Left ventricle myocardium superior (tissue), 1 donor: ENCODE results near the gene CDAN1. TPM values are rescaled to one million over a fixed set of nuclear protein-coding genes. Genes with fewer than 3 reads are reported as not detected.
"Not testable (repeated sequence)": the region's sequence is repeated elsewhere in the genome, so short reads cannot be mapped to it uniquely, and the experiment has no call there.

Experiments used
- ATAC-seq: fragments of 200-7000 bp; cut with Tn5 transposase; one replicate; pipeline ENCODE4 v1.9.1; 2020; ENCODE audit warnings: mild to moderate bottlenecking, moderate library complexity
- DNase-seq: peaks from one replicate; pipeline ENCODE4 v3.0.0-alpha.2; 2020
- intact Hi-C: fragments of 100-400 bp; cut with micrococcal nuclease; formaldehyde crosslinking; loops from one replicate; pipeline ENCODE4 v1.11.0; 2022
- long read RNA-seq: library from polyadenylated mRNA; unstranded; transcript quantifications from one replicate; pipeline ENCODE4 v2.0.0, GENCODE V29; 2021
- total RNA-seq: library from RNA; stranded (reverse); fragmentation: NEBNext Ultra II Directional; extraction: Animal tissue kit (Norgen Biotek cat#: 25700); gene quantifications from one replicate; pipeline ENCODE4 v1.2.1, GENCODE V29; 2021
- donor health status: DM: no; HTN: yes; CAD: no; lungs with severe emphysema.

CDAN1 gene, protein sequence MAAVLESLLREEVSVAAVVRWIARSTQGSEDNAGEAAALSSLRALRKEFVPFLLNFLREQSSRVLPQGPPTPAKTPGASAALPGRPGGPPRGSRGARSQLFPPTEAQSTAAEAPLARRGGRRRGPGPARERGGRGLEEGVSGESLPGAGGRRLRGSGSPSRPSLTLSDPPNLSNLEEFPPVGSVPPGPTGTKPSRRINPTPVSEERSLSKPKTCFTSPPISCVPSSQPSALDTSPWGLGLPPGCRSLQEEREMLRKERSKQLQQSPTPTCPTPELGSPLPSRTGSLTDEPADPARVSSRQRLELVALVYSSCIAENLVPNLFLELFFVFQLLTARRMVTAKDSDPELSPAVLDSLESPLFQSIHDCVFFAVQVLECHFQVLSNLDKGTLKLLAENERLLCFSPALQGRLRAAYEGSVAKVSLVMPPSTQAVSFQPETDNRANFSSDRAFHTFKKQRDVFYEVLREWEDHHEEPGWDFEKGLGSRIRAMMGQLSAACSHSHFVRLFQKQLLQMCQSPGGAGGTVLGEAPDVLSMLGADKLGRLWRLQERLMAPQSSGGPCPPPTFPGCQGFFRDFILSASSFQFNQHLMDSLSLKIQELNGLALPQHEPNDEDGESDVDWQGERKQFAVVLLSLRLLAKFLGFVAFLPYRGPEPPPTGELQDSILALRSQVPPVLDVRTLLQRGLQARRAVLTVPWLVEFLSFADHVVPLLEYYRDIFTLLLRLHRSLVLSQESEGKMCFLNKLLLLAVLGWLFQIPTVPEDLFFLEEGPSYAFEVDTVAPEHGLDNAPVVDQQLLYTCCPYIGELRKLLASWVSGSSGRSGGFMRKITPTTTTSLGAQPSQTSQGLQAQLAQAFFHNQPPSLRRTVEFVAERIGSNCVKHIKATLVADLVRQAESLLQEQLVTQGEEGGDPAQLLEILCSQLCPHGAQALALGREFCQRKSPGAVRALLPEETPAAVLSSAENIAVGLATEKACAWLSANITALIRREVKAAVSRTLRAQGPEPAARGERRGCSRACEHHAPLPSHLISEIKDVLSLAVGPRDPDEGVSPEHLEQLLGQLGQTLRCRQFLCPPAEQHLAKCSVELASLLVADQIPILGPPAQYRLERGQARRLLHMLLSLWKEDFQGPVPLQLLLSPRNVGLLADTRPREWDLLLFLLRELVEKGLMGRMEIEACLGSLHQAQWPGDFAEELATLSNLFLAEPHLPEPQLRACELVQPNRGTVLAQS
- 4.8 TPM for total RNA-seq
- long read RNA-seq, partial matches to known transcripts: 1 of 6 reads
- long read RNA-seq, other reads (novel, unspliced or antisense): 5 of 6 reads

DNA sequence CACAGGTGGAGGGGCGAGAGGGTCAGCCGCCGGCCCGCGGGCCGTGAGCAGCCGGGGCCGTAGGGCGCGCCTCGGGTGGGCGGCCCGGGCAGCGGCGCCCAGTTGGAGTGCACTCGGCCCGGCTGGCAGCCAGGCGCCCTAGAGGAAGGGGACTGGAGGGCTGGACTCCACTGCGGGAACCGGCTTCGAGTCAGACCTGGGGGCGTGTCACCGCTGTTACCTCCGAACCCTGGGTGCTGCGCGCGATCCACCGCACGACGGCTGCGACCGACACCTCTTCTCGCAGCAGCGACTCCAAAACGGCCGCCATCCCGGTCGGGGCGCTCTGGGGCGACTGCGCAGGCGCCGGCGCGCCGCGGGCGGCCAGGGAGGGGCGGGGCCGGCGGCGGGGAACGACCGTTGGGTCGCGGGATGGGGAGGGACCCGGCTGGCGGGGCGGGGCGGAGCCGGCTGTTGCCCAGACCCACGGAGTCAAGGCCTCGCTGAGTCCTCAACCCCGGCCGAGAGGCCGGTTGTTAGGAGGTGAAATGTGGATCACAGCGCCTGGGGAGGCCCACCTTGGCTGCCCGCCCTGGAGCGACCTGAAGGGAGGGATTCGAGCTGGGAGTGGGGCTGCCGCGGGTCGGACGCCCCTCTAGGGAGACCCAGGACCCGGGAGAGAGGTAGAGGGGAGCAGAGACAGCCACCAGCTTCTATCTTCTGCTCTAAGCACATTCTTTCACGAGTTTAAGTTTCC lies at the start of gene CDAN1:
Gene CDAN1 (minus strand): TSS at position 336 of the 736 bp plus-strand sequence. CDS start 26 bp downstream, at position 310.
- intact Hi-C loops: no loop called here
- DNase-seq (peak; percentile 96), ATAC-seq (peak; percentile 98)

- no peak for ATAC-seq
- intact Hi-C loops: no loop called here
Measured at GRCh38 chr15:42785569-42785968, 48.6 kb upstream of the CDAN1 start.

GRCh38 chr15:42784705-42785104 lies 47.8 kb upstream of the CDAN1 start:
- ATAC-seq: no peak
- DNase-seq: no peak
- intact Hi-C loops: no loop called here

More at GRCh38 chr15:42785569-42785968, 48.6 kb upstream of the CDAN1 start:
- no peak for DNase-seq

- ATAC-seq (no peak), DNase-seq (no peak)
- intact Hi-C loops: no loop called here
Measured at GRCh38 chr15:42782716-42783115, 45.8 kb upstream of the CDAN1 start.

GRCh38 chr15:42775416-42775815 lies 38.5 kb upstream of the CDAN1 start:
- no peak for ATAC-seq

GRCh38 chr15:42772901-42773300 lies 36.0 kb upstream of the CDAN1 start:
- ATAC-seq (no peak), DNase-seq (no peak)
- intact Hi-C loops: no loop called here

More at GRCh38 chr15:42775416-42775815, 38.5 kb upstream of the CDAN1 start:
- no peak for DNase-seq
- intact Hi-C loops: no loop called here

DNA sequence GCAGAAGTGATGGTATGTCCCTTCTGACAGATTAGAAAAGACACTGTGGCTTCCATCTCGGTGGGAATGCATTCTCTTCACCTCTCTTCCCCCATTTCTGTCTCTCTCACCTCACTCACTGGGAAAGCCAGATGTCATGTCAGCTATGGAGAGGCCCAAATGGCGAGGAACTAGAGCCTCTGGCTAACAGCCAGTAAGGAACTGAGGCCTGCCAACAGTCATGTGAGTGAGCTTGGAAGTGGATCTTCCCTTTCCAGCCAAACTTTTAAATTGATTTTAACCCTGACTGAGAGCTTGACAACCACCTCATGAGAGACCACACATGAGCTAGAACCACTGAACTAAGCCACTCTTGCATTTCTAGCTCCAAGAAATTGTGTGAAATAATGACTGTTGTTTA lies 35.2 kb upstream of the CDAN1 start:
- ATAC-seq (peak; percentile 54), DNase-seq (peak; percentile 42)
- intact Hi-C loops: no loop called here

DNA sequence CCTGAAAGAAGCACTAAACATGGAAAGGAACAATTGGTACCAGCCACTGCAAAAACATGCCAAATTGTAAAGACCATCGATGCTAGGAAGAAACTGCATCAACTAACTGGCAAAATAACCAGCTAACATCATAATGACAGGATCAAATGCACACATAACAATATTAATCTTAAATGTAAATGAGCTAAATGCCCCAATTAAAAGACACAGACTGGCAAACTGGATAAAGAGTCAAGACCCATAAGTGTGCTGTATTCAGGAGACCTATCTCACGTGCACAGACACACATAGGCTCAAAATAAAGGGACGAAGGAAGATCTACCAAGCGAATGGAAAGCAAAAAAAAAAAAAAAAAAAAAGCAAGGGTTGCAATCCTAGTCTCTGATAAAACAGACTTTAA lies 29.2 kb upstream of the CDAN1 start:
- DNase-seq, intact Hi-C loops, ATAC-seq: not testable (repeated sequence)

DNA sequence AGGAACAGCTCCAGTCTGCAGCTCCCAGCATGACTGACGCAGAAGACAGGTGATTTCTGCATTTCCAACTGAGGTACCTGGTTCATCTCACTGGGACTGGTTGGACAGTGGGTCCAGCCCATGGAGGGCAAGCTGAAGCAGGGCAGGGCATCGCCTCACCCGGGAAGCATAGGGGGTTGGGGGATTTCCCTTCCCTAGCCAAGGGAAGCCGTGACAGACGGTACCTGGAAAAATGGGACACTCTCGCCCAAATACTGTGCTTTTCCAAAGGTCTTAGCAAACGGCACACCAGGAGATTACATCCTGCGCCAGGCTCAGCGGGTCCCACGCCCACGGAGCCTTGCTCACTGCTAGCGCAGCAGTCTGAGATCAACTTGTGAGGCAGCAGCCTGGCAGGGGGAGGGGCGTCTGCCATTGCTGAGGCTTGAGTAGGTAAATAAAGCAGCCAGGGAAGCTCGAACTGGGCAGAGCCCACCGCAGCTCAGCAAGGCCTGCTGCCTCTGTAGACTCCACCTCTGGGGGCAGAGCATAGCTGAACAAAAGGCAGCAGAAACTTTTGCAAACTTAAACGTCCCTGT lies 27.3 kb upstream of the CDAN1 start:
- intact Hi-C loops, DNase-seq, ATAC-seq: not testable (repeated sequence)

- ATAC-seq, intact Hi-C loops: not testable (repeated sequence)
Measured at GRCh38 chr15:42761813-42762212, 24.9 kb upstream of the CDAN1 start.

GRCh38 chr15:42760759-42761158 lies 23.8 kb upstream of the CDAN1 start:
- ATAC-seq (no peak), DNase-seq (no peak)
- intact Hi-C loops: no loop called here

More at GRCh38 chr15:42761813-42762212, 24.9 kb upstream of the CDAN1 start:
- not testable (repeated sequence) for DNase-seq

- no peak for DNase-seq
- ATAC-seq: no peak
- intact Hi-C loops: no loop called here
Measured at GRCh38 chr15:42759093-42759492, 22.2 kb upstream of the CDAN1 start.

GRCh38 chr15:42750306-42750705 lies 13.4 kb upstream of the CDAN1 start:
- DNase-seq (no peak), ATAC-seq (no peak)
- intact Hi-C loops: no loop called here

GRCh38 chr15:42749266-42749665 lies 12.3 kb upstream of the CDAN1 start:
- no peak for ATAC-seq
- intact Hi-C loops: no loop called here
- no peak for DNase-seq

- ATAC-seq (no peak), DNase-seq (no peak)
- intact Hi-C loops: no loop called here
Measured at GRCh38 chr15:42744195-42744594, 7.3 kb upstream of the CDAN1 start.

DNA sequence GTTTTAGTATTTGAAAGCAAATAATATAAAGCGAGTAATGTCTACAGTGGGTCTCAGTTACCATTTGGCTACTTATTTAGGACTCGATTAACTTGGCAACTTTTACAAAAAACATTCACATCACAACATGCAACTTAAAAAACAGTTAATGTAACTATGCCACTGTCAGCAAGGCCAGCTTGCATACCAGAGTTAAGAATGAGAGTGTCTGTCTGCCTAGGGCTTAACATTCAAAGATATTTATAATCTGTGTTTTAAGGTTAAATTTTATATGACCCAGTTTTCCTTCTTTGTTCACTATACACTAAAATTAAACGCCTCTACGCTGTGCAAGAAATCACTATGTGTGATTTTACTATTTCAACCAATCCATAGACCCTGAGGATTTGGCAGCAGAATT lies 5.2 kb upstream of the CDAN1 start:
- ATAC-seq: no peak
- no peak for DNase-seq
- intact Hi-C loops: no loop called here

DNA sequence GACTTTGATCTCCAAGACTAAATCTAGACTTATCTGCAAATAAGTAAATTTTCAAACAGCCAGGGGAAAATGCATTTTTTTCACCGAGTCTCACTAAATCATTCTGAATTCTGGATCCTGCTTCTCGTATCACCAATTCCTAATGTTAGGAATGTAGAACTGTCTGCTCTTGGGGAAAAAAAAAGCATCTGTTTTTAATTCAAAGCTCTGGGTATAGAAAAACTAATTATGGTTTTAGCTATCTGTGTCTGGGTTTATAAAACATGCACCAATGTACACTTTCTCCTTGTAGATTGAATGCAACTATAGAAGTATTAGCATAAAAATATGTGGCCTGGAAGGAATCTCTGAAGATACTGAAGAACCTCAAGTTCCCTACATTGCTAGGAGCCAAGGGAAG lies 4.8 kb upstream of the CDAN1 start:
- ATAC-seq: no peak
- DNase-seq: no peak
- intact Hi-C loops: no loop called here
